ENCODE results near the gene FGFBP3.

FGFBP3 gene

DNA sequence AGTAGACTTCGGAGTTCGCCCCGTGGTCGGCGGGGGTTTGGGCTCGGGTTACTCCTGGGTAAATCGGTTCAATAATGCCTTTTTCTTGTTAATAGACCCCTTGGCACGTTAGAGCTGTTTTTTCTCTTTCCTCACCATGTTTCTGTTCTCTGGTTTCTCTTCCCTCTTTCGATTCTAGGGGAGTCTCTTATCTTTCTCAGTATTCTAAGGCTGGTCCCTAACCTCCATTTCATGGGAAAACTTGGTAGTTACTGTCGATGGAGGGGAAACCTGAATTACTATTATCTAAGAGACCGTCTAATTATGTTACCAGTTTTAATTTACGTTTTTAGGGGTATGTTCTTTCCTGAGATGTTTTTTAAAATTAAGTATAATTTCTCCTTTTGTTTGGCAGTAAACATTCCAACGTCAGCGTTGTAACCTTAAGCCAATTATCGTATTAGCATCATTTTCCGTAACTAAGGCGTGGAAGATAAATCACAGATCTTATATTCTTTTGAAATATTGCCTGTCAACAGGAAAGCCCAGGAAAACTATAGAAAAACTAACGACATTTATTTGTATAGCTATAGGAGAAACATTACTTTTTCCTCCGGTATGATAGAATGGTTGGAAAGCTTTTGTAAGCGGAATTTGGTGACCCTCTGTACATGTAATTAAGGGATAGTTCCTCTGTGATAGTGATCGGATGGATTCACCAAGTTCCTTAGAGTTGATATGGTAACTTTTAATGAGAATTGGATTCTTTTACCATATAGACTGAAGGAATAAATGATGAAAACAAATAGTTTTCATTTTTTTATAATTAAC lies 15.1 kb upstream of the FGFBP3 start:
- Histone ChIP-seq H3K27me3 (ENCODE audit: control insufficient read depth, insufficient read depth, low read length) (no peaks in the 10 kb centered on the region), H3K9ac (ENCODE audit: low read length) (peak overlapping the region; percentile 99)

DNA sequence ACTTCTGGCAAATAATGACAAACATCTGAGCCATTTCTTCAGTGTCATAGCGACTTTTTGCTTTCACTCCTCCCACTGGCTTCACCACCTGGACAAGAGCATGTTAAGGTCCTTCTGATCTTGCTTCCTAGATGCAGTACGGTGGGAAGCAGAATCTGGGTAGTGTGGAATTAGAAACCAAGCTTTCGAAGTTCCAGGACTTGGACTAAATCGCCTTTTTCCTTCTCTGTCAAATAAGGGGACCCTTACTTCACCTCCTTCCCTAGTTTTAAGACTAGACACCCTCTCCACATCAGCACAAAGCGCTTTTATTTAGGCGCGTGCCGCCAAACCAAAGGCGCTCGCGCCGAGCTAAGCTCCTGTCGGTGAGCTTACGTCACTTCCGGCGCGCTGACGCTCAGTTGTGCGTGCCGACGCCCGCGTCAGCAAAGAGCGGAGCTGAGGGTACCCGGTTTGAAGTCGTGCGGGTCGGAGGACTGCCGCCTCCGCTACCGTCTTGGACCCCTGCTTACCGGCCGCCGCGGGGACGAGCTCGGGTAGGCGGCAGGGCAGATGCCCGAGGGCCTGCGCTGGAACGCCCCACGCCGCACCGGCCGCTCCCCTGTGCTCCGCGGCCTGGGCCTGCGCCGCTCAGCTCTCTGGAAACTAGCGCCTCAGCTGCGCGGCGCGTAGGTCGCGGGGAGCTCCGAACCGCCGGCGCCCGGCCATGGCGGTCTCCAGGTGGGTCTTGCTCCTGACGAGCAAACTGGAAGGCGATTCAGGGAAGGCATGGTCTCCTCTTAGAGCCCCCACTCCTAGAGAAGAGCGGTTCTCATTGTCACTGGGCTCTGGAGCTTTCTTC lies 14.3 kb upstream of the FGFBP3 start, which contains the start of gene BTAF1:
Gene BTAF1 (plus strand): TSS at position 400 of the 841 bp plus-strand sequence. CDS start 307 bp downstream, at position 707.
- Histone ChIP-seq H3K27me3 (ENCODE audit: control insufficient read depth, insufficient read depth, low read length) (no peaks in the 10 kb centered on the region), H3K9me3 (ENCODE audit: control insufficient read depth, low read length) (no peaks in the 10 kb centered on the region), H3K4me3 (ENCODE audit: low read length) (peak within 1 kb of the TSS; percentile 96), H3K4me1 (ENCODE audit: control insufficient read depth, insufficient read depth, low read length) (peaks cover 5% of the 10 kb centered on the region), H3K36me3 (ENCODE audit: control insufficient read depth, insufficient read depth, low read length) (no peaks in the 10 kb centered on the region), H3K9ac (ENCODE audit: low read length) (peak within 1 kb of the TSS; percentile 99)

More for the DNA sequence above, 15.1 kb upstream of the FGFBP3 start:
- Histone ChIP-seq H3K9me3 (ENCODE audit: control insufficient read depth, low read length) (no peaks in the 10 kb centered on the region), H3K4me1 (ENCODE audit: control insufficient read depth, insufficient read depth, low read length) (peaks cover 5% of the 10 kb centered on the region), H3K36me3 (ENCODE audit: control insufficient read depth, insufficient read depth, low read length) (no peaks in the 10 kb centered on the region), H3K4me3 (ENCODE audit: low read length) (peak overlapping the region; percentile 96)

DNA sequence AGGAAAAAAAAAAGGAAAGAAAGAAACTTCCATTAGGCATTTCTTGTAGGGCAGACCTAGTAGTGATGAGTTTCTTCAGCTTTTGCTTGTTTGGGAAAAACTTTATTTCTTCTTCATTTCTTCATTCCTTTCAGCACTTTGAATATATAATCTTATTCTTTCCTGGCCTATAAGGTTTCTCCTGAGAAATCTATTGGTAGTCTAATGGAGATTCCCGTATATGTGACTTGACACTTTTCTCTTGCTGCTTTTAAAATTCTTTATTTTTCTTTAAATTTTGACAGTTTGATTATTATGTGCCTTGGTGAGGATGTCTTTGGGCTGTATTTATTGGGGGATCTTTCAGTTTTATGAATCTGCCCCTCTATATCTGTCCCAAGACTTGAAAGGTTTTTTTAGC lies 10.4 kb upstream of the FGFBP3 start:
- Histone ChIP-seq H3K9ac (ENCODE audit: low read length) (no peak overlapping the region), H3K4me1 (ENCODE audit: control insufficient read depth, insufficient read depth, low read length) (peaks cover under 1% of the 10 kb centered on the region), H3K27me3 (ENCODE audit: control insufficient read depth, insufficient read depth, low read length) (no peaks in the 10 kb centered on the region), H3K36me3 (ENCODE audit: control insufficient read depth, insufficient read depth, low read length) (no peaks in the 10 kb centered on the region), H3K9me3 (ENCODE audit: control insufficient read depth, low read length) (no peaks in the 10 kb centered on the region), H3K4me3 (ENCODE audit: low read length) (no peak overlapping the region)

DNA sequence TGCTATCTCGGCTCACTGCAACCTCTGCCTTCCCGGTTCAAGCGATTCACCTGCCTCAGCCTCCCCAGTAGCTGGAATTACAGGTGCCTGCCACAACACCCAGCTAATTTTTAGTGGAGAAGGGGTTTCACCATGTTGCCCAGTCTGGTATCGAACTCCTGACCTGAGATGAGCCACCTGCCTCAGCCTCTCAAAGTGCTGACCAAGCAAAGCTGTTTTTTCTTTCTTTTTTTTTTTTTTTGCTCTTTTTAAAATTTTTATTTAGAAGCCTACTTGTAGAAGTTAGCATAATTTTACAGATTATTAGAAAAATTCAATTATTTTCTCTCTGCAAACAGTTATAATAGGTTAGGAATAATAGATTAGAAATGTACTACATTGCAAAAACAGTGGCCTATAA lies 1.2 kb upstream of the FGFBP3 start:
- Histone ChIP-seq H3K4me1 (ENCODE audit: control insufficient read depth, insufficient read depth, low read length) (no peaks in the 10 kb centered on the region), H3K4me3 (ENCODE audit: low read length) (no peak overlapping the region), H3K9me3 (ENCODE audit: control insufficient read depth, low read length) (no peaks in the 10 kb centered on the region), H3K9ac (ENCODE audit: low read length) (no peak overlapping the region), H3K36me3 (ENCODE audit: control insufficient read depth, insufficient read depth, low read length) (no peaks in the 10 kb centered on the region), H3K27me3 (ENCODE audit: control insufficient read depth, insufficient read depth, low read length) (no peaks in the 10 kb centered on the region)

DNA sequence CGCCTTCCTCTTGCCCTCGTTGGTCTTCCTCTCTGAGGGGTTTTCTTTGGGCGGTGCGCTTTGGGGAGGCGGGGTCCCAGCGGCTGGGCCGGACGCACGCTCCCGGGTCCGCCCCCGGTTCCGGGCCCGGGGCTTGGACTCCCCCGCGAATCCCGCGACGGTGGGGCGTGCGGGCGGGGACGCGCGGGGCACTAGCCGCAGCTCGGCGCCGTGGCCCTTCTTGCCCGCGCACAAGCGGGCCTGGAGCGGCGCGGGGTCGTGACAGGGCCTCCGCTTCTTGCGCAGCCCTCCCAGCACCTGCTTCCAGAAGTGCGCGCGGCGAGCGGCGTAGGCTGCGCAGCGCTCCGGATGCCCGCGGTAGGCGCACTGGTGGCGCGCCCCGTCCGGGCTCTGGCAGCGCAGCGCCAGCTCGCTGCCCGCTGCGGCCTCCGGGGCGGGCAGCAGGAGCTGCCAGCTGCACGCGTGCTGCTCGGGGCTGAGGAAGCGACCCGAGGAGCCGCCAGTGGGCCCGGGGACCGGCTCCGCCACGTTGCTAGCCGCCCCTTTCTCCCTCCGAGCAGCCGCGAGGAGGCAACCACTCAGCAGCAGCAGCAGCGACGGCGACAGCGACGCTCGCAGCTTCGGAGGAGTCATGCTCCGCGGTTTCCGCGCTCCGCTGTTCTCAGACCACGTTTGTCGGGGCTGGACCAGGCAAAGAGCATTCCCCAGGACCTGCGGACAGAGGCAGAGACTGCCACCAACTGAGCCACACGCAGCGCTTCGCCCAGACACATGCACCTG lies 759 bp downstream of the FGFBP3 start:
- H3K27me3 ChIP-seq (ENCODE audit: control insufficient read depth, insufficient read depth, low read length) = no peaks in the 10 kb centered on the region
- no peaks in the 10 kb centered on the region for H3K9me3 ChIP-seq (ENCODE audit: control insufficient read depth, low read length)
- H3K4me3 ChIP-seq (ENCODE audit: low read length) = peak overlapping the region; percentile 60
- no peaks in the 10 kb centered on the region for H3K4me1 ChIP-seq (ENCODE audit: control insufficient read depth, insufficient read depth, low read length)
- peak overlapping the region; percentile 83 for H3K9ac ChIP-seq (ENCODE audit: low read length)
- H3K36me3 ChIP-seq (ENCODE audit: control insufficient read depth, insufficient read depth, low read length) = no peaks in the 10 kb centered on the region

DNA sequence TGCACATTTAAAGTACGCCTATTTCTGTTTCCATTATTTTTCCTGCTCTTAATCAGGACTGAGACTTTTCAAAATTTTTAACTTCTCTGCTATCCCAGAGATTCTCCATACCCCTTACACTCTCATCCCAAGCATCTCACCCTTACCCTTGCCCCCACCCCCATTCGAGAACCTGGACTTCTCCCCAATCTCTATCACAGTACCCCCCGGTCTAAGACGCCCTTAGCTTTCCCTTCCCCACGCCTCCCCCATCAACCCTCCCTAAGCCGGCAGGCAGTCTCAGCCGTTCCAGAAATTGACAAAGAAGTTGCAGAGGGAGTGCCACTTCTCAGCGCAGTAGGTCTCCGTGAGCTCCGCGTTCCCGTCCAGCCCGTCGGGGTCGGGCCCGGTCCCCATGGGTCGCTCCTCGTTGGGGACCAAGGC lies 1.4 kb downstream of the FGFBP3 start:
- H3K36me3 ChIP-seq (ENCODE audit: control insufficient read depth, insufficient read depth, low read length) = no peaks in the 10 kb centered on the region
- H3K4me3 ChIP-seq (ENCODE audit: low read length) = peak overlapping the region; percentile 60
- no peaks in the 10 kb centered on the region for H3K4me1 ChIP-seq (ENCODE audit: control insufficient read depth, insufficient read depth, low read length)
- H3K9ac ChIP-seq (ENCODE audit: low read length) = peak overlapping the region; percentile 83
- no peaks in the 10 kb centered on the region for H3K9me3 ChIP-seq (ENCODE audit: control insufficient read depth, low read length)
- no peaks in the 10 kb centered on the region for H3K27me3 ChIP-seq (ENCODE audit: control insufficient read depth, insufficient read depth, low read length)

DNA sequence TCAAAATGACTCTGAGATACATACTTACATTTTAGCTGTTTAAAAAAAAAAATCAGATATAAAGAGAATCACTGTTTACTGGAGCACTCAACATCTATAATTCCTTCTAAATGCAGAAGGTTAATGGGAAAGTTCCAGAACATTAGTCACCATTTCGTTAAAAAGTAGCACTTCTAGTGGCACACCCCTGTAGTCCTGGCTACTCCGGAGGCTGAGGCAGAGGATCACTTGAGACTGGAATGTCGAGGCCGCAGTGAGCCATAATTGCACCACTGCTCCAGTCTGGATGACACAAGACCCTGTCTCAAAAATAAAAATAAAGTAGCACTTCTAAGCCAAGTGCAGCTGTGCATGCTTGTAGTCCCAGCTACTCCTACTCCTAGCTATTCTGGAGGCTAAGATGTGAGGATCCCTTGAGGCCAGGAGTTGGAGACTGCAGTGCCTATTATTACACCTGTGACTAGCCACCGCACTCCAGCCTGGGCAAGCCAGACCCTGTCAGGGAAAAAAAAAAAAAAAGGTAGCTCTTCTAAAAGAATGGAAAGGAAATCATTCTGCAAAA lies 2.2 kb downstream of the FGFBP3 start:
- Histone ChIP-seq H3K9me3 (ENCODE audit: control insufficient read depth, low read length) (no peaks in the 10 kb centered on the region), H3K4me1 (ENCODE audit: control insufficient read depth, insufficient read depth, low read length) (peaks cover 4% of the 10 kb centered on the region), H3K36me3 (ENCODE audit: control insufficient read depth, insufficient read depth, low read length) (no peaks in the 10 kb centered on the region), H3K4me3 (ENCODE audit: low read length) (no peak overlapping the region), H3K9ac (ENCODE audit: low read length) (no peak overlapping the region), H3K27me3 (ENCODE audit: control insufficient read depth, insufficient read depth, low read length) (no peaks in the 10 kb centered on the region)

DNA sequence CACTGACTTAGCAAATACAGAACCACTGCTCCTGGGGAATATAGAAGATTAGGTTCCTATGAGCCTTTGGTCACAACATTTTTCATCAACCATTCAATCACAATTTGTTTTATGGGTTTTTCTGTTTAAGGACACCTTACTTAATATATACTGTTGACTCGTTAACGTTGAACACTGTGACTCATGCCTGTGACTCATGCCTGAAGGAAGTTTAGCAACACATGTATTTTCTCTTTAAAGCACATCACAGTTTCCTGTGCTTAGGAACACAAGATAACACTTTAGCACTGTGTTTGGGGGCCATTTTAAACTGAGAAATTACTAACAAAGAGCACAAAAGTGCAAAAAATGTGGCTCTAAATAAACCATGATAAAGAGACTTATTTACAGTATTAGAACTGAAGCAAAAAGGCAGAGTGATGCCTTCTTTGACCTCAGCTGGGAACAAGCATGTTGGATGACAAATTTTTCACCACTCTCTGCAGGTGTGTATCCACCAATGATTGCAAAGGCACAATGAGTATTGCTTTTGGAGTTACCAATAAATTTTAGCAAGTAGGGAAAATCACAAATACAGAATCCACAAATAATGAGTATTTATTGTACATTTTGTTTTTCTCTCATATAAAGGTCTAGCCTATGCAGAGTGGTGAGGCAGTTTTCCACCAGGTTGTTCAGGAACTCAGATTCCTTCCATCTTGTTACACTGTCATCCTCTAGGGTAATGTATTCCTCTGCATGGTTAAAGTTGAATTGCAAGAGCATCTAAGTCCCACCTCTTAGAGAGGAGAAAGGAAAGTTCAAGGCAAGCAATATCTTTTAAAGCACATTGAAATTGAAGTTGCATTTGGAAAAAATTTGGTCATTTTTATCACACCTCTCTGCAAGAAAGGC lies 7.3 kb downstream of the FGFBP3 start:
- Histone ChIP-seq H3K9ac (ENCODE audit: low read length) (no peak overlapping the region), H3K27me3 (ENCODE audit: control insufficient read depth, insufficient read depth, low read length) (no peaks in the 10 kb centered on the region), H3K9me3 (ENCODE audit: control insufficient read depth, low read length) (no peaks in the 10 kb centered on the region), H3K4me3 (ENCODE audit: low read length) (no peak overlapping the region), H3K4me1 (ENCODE audit: control insufficient read depth, insufficient read depth, low read length) (peaks cover 13% of the 10 kb centered on the region), H3K36me3 (ENCODE audit: control insufficient read depth, insufficient read depth, low read length) (no peaks in the 10 kb centered on the region)

DNA sequence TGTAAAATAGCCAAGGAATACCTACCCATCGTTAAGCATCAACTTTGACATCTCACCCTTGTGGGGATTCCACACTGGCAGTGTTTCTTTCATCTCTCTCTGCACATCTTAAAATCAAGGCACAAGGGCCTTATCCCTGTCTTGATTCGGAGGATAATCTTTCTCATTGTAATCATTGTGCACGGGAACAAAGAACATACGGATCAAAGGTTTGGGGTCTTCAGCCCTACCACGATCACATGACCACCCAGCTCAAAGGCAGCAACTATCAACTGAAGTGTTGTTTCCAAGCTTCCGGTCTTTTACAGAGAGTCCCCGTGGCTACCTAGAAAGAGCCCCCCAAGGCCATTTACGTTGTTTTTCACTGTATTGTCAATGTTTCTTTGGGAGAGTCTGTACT lies 11.9 kb downstream of the FGFBP3 start:
- Histone ChIP-seq H3K27me3 (ENCODE audit: control insufficient read depth, insufficient read depth, low read length) (no peaks in the 10 kb centered on the region), H3K36me3 (ENCODE audit: control insufficient read depth, insufficient read depth, low read length) (no peaks in the 10 kb centered on the region), H3K4me3 (ENCODE audit: low read length) (no peak overlapping the region), H3K4me1 (ENCODE audit: control insufficient read depth, insufficient read depth, low read length) (peaks cover 13% of the 10 kb centered on the region), H3K9me3 (ENCODE audit: control insufficient read depth, low read length) (no peaks in the 10 kb centered on the region), H3K9ac (ENCODE audit: low read length) (no peak overlapping the region)

DNA sequence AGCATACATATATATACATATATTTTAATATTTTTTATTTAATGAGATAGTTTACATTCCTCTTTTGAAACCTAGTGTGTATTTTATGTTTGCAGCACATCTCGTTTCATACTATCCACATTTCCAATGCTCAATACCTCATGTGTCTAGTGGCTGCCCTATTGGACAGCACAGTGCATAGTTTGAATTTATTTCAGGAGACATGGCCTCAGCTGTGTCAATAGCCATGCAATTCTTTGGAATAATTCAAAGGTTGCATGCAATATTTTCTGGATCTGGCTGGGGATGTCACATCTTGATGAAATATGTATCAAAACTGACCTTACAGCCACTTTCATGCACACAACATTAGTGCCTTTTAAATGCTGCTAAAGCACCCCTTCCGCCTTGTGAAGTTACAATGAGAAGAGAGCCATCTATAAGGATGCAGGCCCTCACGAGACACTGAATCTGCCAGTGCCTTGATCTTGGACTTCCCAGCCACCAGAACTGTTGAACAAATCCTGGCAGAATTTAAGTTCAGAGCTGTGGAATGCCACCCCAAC lies 13.0 kb downstream of the FGFBP3 start:
- H3K36me3 ChIP-seq (ENCODE audit: control insufficient read depth, insufficient read depth, low read length) = no peaks in the 10 kb centered on the region
- H3K27me3 ChIP-seq (ENCODE audit: control insufficient read depth, insufficient read depth, low read length) = no peaks in the 10 kb centered on the region
- H3K9ac ChIP-seq (ENCODE audit: low read length) = no peak overlapping the region
- H3K4me1 ChIP-seq (ENCODE audit: control insufficient read depth, insufficient read depth, low read length) = peaks cover 1% of the 10 kb centered on the region
- no peak overlapping the region for H3K4me3 ChIP-seq (ENCODE audit: low read length)
- H3K9me3 ChIP-seq (ENCODE audit: control insufficient read depth, low read length) = no peaks in the 10 kb centered on the region
